Measurements from ENCODE around the gene ADGRV1.

The ADGRV1 gene

GRCh38 chr5:91175708-91176107, 617.1 kb downstream of the ADGRV1 start:
- no peak overlapping the region for H3K4me3 ChIP-seq (ENCODE audit: low read depth, low read length)
- TF ChIP-seq CTCF (IDR thresholded peaks at IDR 0.05; ENCODE audit: low read depth, low read length, missing control alignments), result no peak
- no peak for DNase-seq (ENCODE audit: low read depth)
- in situ Hi-C loops (cut with HindIII; ENCODE audit: low sequenced_read_pairs), result no loop called here

GRCh38 chr5:91176288-91177016, 617.9 kb downstream of the ADGRV1 start:
- in situ Hi-C loops (cut with HindIII; ENCODE audit: low sequenced_read_pairs), result no loop called here
- no peak overlapping the region for H3K4me3 ChIP-seq (ENCODE audit: low read depth, low read length)
- DNase-seq (ENCODE audit: low read depth), result no peak
- TF ChIP-seq CTCF (IDR thresholded peaks at IDR 0.05; ENCODE audit: low read depth, low read length, missing control alignments), result no peak

- no peak for TF ChIP-seq CTCF (IDR thresholded peaks at IDR 0.05; ENCODE audit: low read depth, low read length, missing control alignments)
- in situ Hi-C loops (cut with HindIII; ENCODE audit: low sequenced_read_pairs), result no loop called here
- H3K4me3 ChIP-seq (ENCODE audit: low read depth, low read length), result no peak overlapping the region
- no peak for DNase-seq (ENCODE audit: low read depth)
Observed at GRCh38 chr5:91177085-91177484, 618.5 kb downstream of the ADGRV1 start.

GRCh38 chr5:91177639-91178038, 619.0 kb downstream of the ADGRV1 start:
- in situ Hi-C loops (cut with HindIII; ENCODE audit: low sequenced_read_pairs), result no loop called here
- H3K4me3 ChIP-seq (ENCODE audit: low read depth, low read length), result no peak overlapping the region
- TF ChIP-seq CTCF (IDR thresholded peaks at IDR 0.05; ENCODE audit: low read depth, low read length, missing control alignments), result no peak
- no peak for DNase-seq (ENCODE audit: low read depth)

- DNase-seq (ENCODE audit: low read depth), result no peak
- no peak for TF ChIP-seq CTCF (IDR thresholded peaks at IDR 0.05; ENCODE audit: low read depth, low read length, missing control alignments)
- in situ Hi-C loops (cut with HindIII; ENCODE audit: low sequenced_read_pairs), result no loop called here
- H3K4me3 ChIP-seq (ENCODE audit: low read depth, low read length), result no peak overlapping the region
Observed at GRCh38 chr5:91178461-91178860, 619.9 kb downstream of the ADGRV1 start.

- no peak for DNase-seq (ENCODE audit: low read depth)
Observed at GRCh38 chr5:91179018-91179417, 620.4 kb downstream of the ADGRV1 start.

More at GRCh38 chr5:91179018-91179417, 620.4 kb downstream of the ADGRV1 start:
- no peak overlapping the region for H3K4me3 ChIP-seq (ENCODE audit: low read depth, low read length)
- TF ChIP-seq CTCF (IDR thresholded peaks at IDR 0.05; ENCODE audit: low read depth, low read length, missing control alignments), result no peak
- in situ Hi-C loops (cut with HindIII; ENCODE audit: low sequenced_read_pairs), result no loop called here

Data from astrocyte of the cerebellum (primary cell).